BLaER1 treated with 17β-estradiol and CSF1 and Interleukin-3, amounts not matched to agents 10 nM and 100 nM (cell line): ENCODE measurements around the gene GNL2.

Experiments
- H3K27ac ChIP-seq, 11 experiments: shearing (Covaris generic); formaldehyde crosslinking; 2 replicates each; pipeline ENCODE4 v1.8.1; 2022
- H3K27me3 ChIP-seq, 11 experiments: shearing (Covaris generic); formaldehyde crosslinking; 2 replicates each; pipeline ENCODE4 v1.8.1; 2022
- H3K36me3 ChIP-seq, 11 experiments: shearing (Covaris generic); formaldehyde crosslinking; 2 replicates each; pipeline ENCODE4 v1.8.1; 2022
- H3K4me1 ChIP-seq, 10 experiments: shearing (Covaris generic); formaldehyde crosslinking; 2 replicates each; pipeline ENCODE4 v1.8.1; 2022
- H3K4me2 ChIP-seq, 11 experiments: shearing (Covaris generic); formaldehyde crosslinking; 2 replicates each; pipeline ENCODE4 v1.8.1; 2022
- H3K4me3 ChIP-seq, 10 experiments: shearing (Covaris generic); formaldehyde crosslinking; 2 replicates each; pipeline ENCODE4 v1.8.1; 2022
- H3K9ac ChIP-seq, 11 experiments: shearing (Covaris generic); formaldehyde crosslinking; 2 replicates each; pipeline ENCODE4 v1.8.1; 2022
- H3K9me3 ChIP-seq, 11 experiments: shearing (Covaris generic); formaldehyde crosslinking; replicated peaks in 1 of 11; 2 replicates each; pipeline ENCODE4 v1.8.1; 2022
- H4K20me1 ChIP-seq, 11 experiments: shearing (Covaris generic); formaldehyde crosslinking; 2 replicates each; pipeline ENCODE4 v1.8.1; 2022
- Cebpa-rat ChIP-seq, 11 experiments: shearing (Covaris generic); IDR thresholded peaks; 2 replicates each; pipeline ENCODE4 v1.8.1; 2022

Gene GNL2

GRCh38 chr1:37614105-37614504 is 18.4 kb upstream of the GNL2 start:
- Histone ChIP-seq H3K36me3 (no peaks in the 10 kb centered on the region), H3K27me3 (peaks cover 0 to 10% (median 0%) of the 10 kb centered on the region in 11 experiments; a peak in 4 of 22 replicates), H3K9ac (no peak overlapping the region), H3K4me2 (no peak overlapping the region), H3K9me3 (no peaks in the 10 kb centered on the region), H3K27ac (no peak overlapping the region), H4K20me1 (no peaks in the 10 kb centered on the region; a peak in 2 of 22 replicates), H3K4me1 (no peaks in the 10 kb centered on the region; a peak in 1 of 20 replicates), H3K4me3 (no peak overlapping the region)
- no peak for TF ChIP-seq Cebpa-rat (IDR thresholded peaks at IDR 0.05)

- Histone ChIP-seq H3K4me1 (peaks cover 0 to 3% (median 0%) of the 10 kb centered on the region in 10 experiments; a peak in 2 of 20 replicates), H3K27ac (no peak overlapping the region), H3K27me3 (peaks cover 0 to 10% (median 0%) of the 10 kb centered on the region in 11 experiments; a peak in 4 of 22 replicates), H4K20me1 (no peaks in the 10 kb centered on the region; a peak in 2 of 22 replicates), H3K4me2 (no peak overlapping the region), H3K4me3 (no peak overlapping the region), H3K36me3 (no peaks in the 10 kb centered on the region), H3K9ac (no peak overlapping the region), H3K9me3 (no peaks in the 10 kb centered on the region)
- no peak for TF ChIP-seq Cebpa-rat (IDR thresholded peaks at IDR 0.05)
Measured at GRCh38 chr1:37612186-37612585, 16.4 kb upstream of the GNL2 start.

- Histone ChIP-seq H3K4me3 (no peak overlapping the region), H3K27ac (no peak overlapping the region), H3K9ac (no peak overlapping the region), H3K4me1 (peaks cover 0 to 14% (median 5%) of the 10 kb centered on the region in 10 experiments; a peak in 11 of 20 replicates), H3K27me3 (peaks cover 0 to 4% (median 0%) of the 10 kb centered on the region in 11 experiments; a peak in 3 of 22 replicates), H3K4me2 (no peak overlapping the region), H4K20me1 (no peaks in the 10 kb centered on the region; a peak in 1 of 22 replicates), H3K36me3 (no peaks in the 10 kb centered on the region), H3K9me3 (no peaks in the 10 kb centered on the region)
- no peak for TF ChIP-seq Cebpa-rat (IDR thresholded peaks at IDR 0.05)
Measured at GRCh38 chr1:37609994-37610393, 14.3 kb upstream of the GNL2 start.

GRCh38 chr1:37609002-37609401 is 13.3 kb upstream of the GNL2 start:
- H3K27ac ChIP-seq, result no peak overlapping the region
- no peaks in the 10 kb centered on the region; a peak in 1 of 22 replicates for H3K27me3 ChIP-seq
- H3K9me3 ChIP-seq, result no peaks in the 10 kb centered on the region
- peaks cover 0 to 14% (median 5%) of the 10 kb centered on the region in 10 experiments; a peak in 11 of 20 replicates for H3K4me1 ChIP-seq
- no peak overlapping the region for H3K9ac ChIP-seq
- no peaks in the 10 kb centered on the region for H3K36me3 ChIP-seq
- H3K4me3 ChIP-seq, result no peak overlapping the region
- no peak overlapping the region for H3K4me2 ChIP-seq
- no peaks in the 10 kb centered on the region; a peak in 1 of 22 replicates for H4K20me1 ChIP-seq
- no peak for TF ChIP-seq Cebpa-rat (IDR thresholded peaks at IDR 0.05)

GRCh38 chr1:37606481-37607263 is 10.9 kb upstream of the GNL2 start:
- Histone ChIP-seq H3K27ac (no peak overlapping the region), H3K9ac (no peak overlapping the region), H3K4me3 (no peak overlapping the region), H3K9me3 (no peaks in the 10 kb centered on the region), H3K36me3 (no peaks in the 10 kb centered on the region), H4K20me1 (no peaks in the 10 kb centered on the region), H3K4me2 (peak overlapping the region in 8 of 11 experiments; percentile 4 to 72 (median 39); a peak in 12 of 22 replicates), H3K4me1 (peaks cover 0 to 17% (median 5%) of the 10 kb centered on the region in 10 experiments; a peak in 12 of 20 replicates), H3K27me3 (no peaks in the 10 kb centered on the region; a peak in 1 of 22 replicates)
- peak in 9 of 11 experiments; percentile 22 to 78 (median 71); a peak in 13 of 22 replicates for TF ChIP-seq Cebpa-rat (IDR thresholded peaks at IDR 0.05)

GRCh38 chr1:37605806-37606474 is 10.2 kb upstream of the GNL2 start:
- H3K9me3 ChIP-seq, result no peaks in the 10 kb centered on the region
- peaks cover 0 to 17% (median 5%) of the 10 kb centered on the region in 10 experiments; a peak in 12 of 20 replicates for H3K4me1 ChIP-seq
- no peak overlapping the region for H3K9ac ChIP-seq
- no peak overlapping the region for H3K4me3 ChIP-seq
- no peak overlapping the region for H3K27ac ChIP-seq
- TF ChIP-seq Cebpa-rat (IDR thresholded peaks at IDR 0.05), result no peak
- H3K36me3 ChIP-seq, result no peaks in the 10 kb centered on the region
- H4K20me1 ChIP-seq, result no peaks in the 10 kb centered on the region
- H3K27me3 ChIP-seq, result no peaks in the 10 kb centered on the region; a peak in 1 of 22 replicates
- peak overlapping the region in 8 of 11 experiments; percentile 4 to 72 (median 39); a peak in 12 of 22 replicates for H3K4me2 ChIP-seq

- Histone ChIP-seq H3K4me3 (no peak overlapping the region), H4K20me1 (no peaks in the 10 kb centered on the region), H3K9me3 (no peaks in the 10 kb centered on the region), H3K4me2 (no peak overlapping the region), H3K36me3 (no peaks in the 10 kb centered on the region), H3K4me1 (peaks cover 0 to 17% (median 5%) of the 10 kb centered on the region in 10 experiments; a peak in 12 of 20 replicates), H3K27me3 (no peaks in the 10 kb centered on the region; a peak in 1 of 22 replicates), H3K9ac (no peak overlapping the region), H3K27ac (no peak overlapping the region)
- no peak for TF ChIP-seq Cebpa-rat (IDR thresholded peaks at IDR 0.05)
Measured at GRCh38 chr1:37605061-37605650, 9.4 kb upstream of the GNL2 start.

GRCh38 chr1:37602750-37603694 is 7.3 kb upstream of the GNL2 start:
- Histone ChIP-seq H3K4me1 (peaks cover 0 to 14% (median 5%) of the 10 kb centered on the region in 10 experiments; a peak in 12 of 20 replicates), H3K27me3 (no peaks in the 10 kb centered on the region; a peak in 1 of 22 replicates), H3K9ac (no peak overlapping the region), H4K20me1 (no peaks in the 10 kb centered on the region), H3K4me3 (no peak overlapping the region), H3K36me3 (no peaks in the 10 kb centered on the region), H3K9me3 (no peaks in the 10 kb centered on the region), H3K27ac (no peak overlapping the region), H3K4me2 (no peak overlapping the region)
- no peak for TF ChIP-seq Cebpa-rat (IDR thresholded peaks at IDR 0.05)
